Uterus (tissue), 4 donors: Measurements from ENCODE around the gene ADK. TPM values are rescaled to one million over a fixed set of nuclear protein-coding genes. Genes with fewer than 3 reads are reported as not detected.

ENCODE experiments used
- DNase-seq, 2 donors: peaks; one replicate each; pipeline ENCODE4 v3.0.0-alpha.2; 2019 to 2020
- H3K27ac ChIP-seq, 2 donors: fragments of 200-600 bp; sonication (generic); 1 replicate in 1 of 2; 2 replicates in 1 of 2; pipeline ENCODE4 v1.5.1; 2016 to 2018
- H3K27me3 ChIP-seq, 2 donors: fragments of 200-600 bp; sonication (generic); one replicate each; pipeline ENCODE4 v1.5.1; 2018 to 2019; ENCODE audit warnings: control low read depth in 1 of 2
- H3K36me3 ChIP-seq, 2 donors: fragments of 200-600 bp; sonication (generic); one replicate each; pipeline ENCODE4 v1.5.1; 2019; ENCODE audit warnings: control low read depth in 1 of 2
- H3K4me1 ChIP-seq, 2 donors: fragments of 200-600 bp; sonication (generic); one replicate each; pipeline ENCODE4 v1.5.1; 2018 to 2019; ENCODE audit warnings: control low read depth in 1 of 2
- H3K4me3 ChIP-seq, 2 donors: fragments of 200-600 bp; sonication (generic); 1 replicate in 1 of 2; 2 replicates in 1 of 2; pipeline ENCODE4 v1.5.1; 2018 to 2019; ENCODE audit warnings: mild to moderate bottlenecking in 1 of 2
- H3K9me3 ChIP-seq, 2 donors: fragments of 200-600 bp; sonication (generic); one replicate each; pipeline ENCODE4 v1.5.1; 2019; ENCODE audit warnings: control low read depth in 1 of 2
- CTCF ChIP-seq, 4 experiments: fragments of 200-600 bp in 2 of 4; fragments of 450-650 bp in 2 of 4; sonication (generic) in 2 of 4; IDR thresholded peaks; one replicate each; pipeline ENCODE4 v1.5.1; 2016 to 2019; ENCODE audit warnings: antibody characterized with exemption in 4 of 4, mild to moderate bottlenecking in 2 of 4, moderate library complexity in 1 of 4
- POLR2A ChIP-seq, 2 donors: fragments of 450-650 bp; IDR thresholded peaks; one replicate each; pipeline ENCODE4 v1.6.1; 2016; ENCODE audit warnings: antibody characterized with exemption in 2 of 2, mild to moderate bottlenecking in 1 of 2, moderate library complexity in 1 of 2
- intact Hi-C: fragments of 100-400 bp; cut with DNase I; formaldehyde crosslinking; loops from one replicate; pipeline ENCODE4 v1.15.1; 2023; ENCODE audit warnings: low total_unique reads
- total RNA-seq, 4 donors: library from RNA; depleted of rRNA in 3 of 4; stranded (reverse); fragments of >200 nt in 3 of 4; gene quantifications; one replicate each; pipeline versions ENCODE4 v1.1.0 to v1.2.4, GENCODE V29; 2014 to 2023
- donor health status: DM: yes; HTN: yes; CAD: no.

ADK gene
- total RNA-seq, 4 donors from 2014 or later, result 12.6 to 41.1 (median 19.0) TPM

- H3K27me3 ChIP-seq, result no peaks in the 10 kb centered on the region
- DNase-seq, result no peak
- no peak overlapping the region for H3K27ac ChIP-seq
- H3K4me3 ChIP-seq, result no peak overlapping the region
- no peaks in the 10 kb centered on the region for H3K36me3 ChIP-seq
- H3K4me1 ChIP-seq, result no peaks in the 10 kb centered on the region
- intact Hi-C loops, result no loop called here
- TF ChIP-seq CTCF (IDR thresholded peaks at IDR 0.05) (no peak), POLR2A (IDR thresholded peaks at IDR 0.05) (no peak)
- H3K9me3 ChIP-seq, result no peaks in the 10 kb centered on the region
Measured at GRCh38 chr10:74117738-74118137, 33.3 kb upstream of the ADK start.

- H3K4me3 ChIP-seq, result no peak overlapping the region
- TF ChIP-seq POLR2A (IDR thresholded peaks at IDR 0.05) (no peak), CTCF (IDR thresholded peaks at IDR 0.05) (no peak)
- DNase-seq, result no peak
- intact Hi-C loops, result no loop called here
- H3K27me3 ChIP-seq, result no peaks in the 10 kb centered on the region
- no peaks in the 10 kb centered on the region for H3K36me3 ChIP-seq
- no peak overlapping the region for H3K27ac ChIP-seq
- H3K9me3 ChIP-seq, result no peaks in the 10 kb centered on the region
- H3K4me1 ChIP-seq, result no peaks in the 10 kb centered on the region
Measured at GRCh38 chr10:74118804-74119203, 32.2 kb upstream of the ADK start.

GRCh38 chr10:74120911-74121310 lies 30.1 kb upstream of the ADK start:
- no peak for DNase-seq
- TF ChIP-seq CTCF (IDR thresholded peaks at IDR 0.05) (no peak), POLR2A (IDR thresholded peaks at IDR 0.05) (no peak)
- intact Hi-C loops, result no loop called here

GRCh38 chr10:74121368-74121767 lies 29.7 kb upstream of the ADK start:
- intact Hi-C loops, result no loop called here
- H3K9me3 ChIP-seq, result no peaks in the 10 kb centered on the region
- H3K4me1 ChIP-seq, result no peaks in the 10 kb centered on the region
- H3K27me3 ChIP-seq, result no peaks in the 10 kb centered on the region
- TF ChIP-seq CTCF (IDR thresholded peaks at IDR 0.05) (no peak), POLR2A (IDR thresholded peaks at IDR 0.05) (no peak)
- DNase-seq, result no peak
- no peak overlapping the region for H3K4me3 ChIP-seq
- H3K36me3 ChIP-seq, result no peaks in the 10 kb centered on the region
- H3K27ac ChIP-seq, result no peak overlapping the region

More at GRCh38 chr10:74120911-74121310, 30.1 kb upstream of the ADK start:
- Histone ChIP-seq H3K27ac (no peak overlapping the region), H3K4me3 (no peak overlapping the region), H3K9me3 (no peaks in the 10 kb centered on the region), H3K36me3 (no peaks in the 10 kb centered on the region), H3K27me3 (no peaks in the 10 kb centered on the region), H3K4me1 (no peaks in the 10 kb centered on the region)

GRCh38 chr10:74122060-74122459 lies 29.0 kb upstream of the ADK start:
- H3K4me1 ChIP-seq, result no peaks in the 10 kb centered on the region
- no peak overlapping the region for H3K27ac ChIP-seq
- intact Hi-C loops, result no loop called here
- H3K36me3 ChIP-seq, result no peaks in the 10 kb centered on the region
- DNase-seq, result no peak
- H3K4me3 ChIP-seq, result no peak overlapping the region
- no peaks in the 10 kb centered on the region for H3K9me3 ChIP-seq
- TF ChIP-seq CTCF (IDR thresholded peaks at IDR 0.05), result no peak
- no peaks in the 10 kb centered on the region for H3K27me3 ChIP-seq
